Epithelial cell of proximal tubule (primary cell): ENCODE measurements around the gene POLR3E. TPM values are rescaled to one million over a fixed set of nuclear protein-coding genes. Genes with fewer than 3 reads are reported as not detected.

Experiments used
- DNase-seq: peaks from one replicate; pipeline ENCODE4 v3.0.0-alpha.2; 2011; ENCODE audit warnings: low read depth
- H3K4me3 ChIP-seq: 2 replicates; pipeline ENCODE4 v1.5.1; 2011; ENCODE audit warnings: low read depth, mild to moderate bottlenecking, low read length
- total RNA-seq: library from RNA; depleted of rRNA; stranded (reverse); fragments of >200 nt; gene quantifications from 2 replicates; pipeline ENCODE4 v1.2.3, GENCODE V29; 2015
- TF ChIP-seq, protein P1 (sequence below): conservative IDR thresholded peaks from 2 replicates; pipeline ENCODE4 v1.5.1; 2012; ENCODE audit warnings: low read depth, mild to moderate bottlenecking, low read length

Gene POLR3E
- total RNA-seq, 1 donor from 2014 or later = 31.2 TPM

DNA sequence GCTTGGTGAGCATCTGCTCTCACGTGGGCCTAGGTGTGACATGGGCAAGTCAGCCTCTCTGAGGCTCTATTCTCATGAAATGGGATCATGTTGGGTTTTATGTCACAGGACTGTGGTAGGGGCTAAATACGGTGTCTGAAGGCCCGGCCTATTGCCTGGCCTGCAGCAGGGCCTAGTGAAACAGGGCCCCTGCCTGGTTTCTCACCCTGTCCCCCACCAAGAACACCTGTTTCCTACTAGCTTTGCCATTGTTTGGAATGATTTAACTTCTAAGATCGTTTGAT is 29.1 kb downstream of the POLR3E start:
- no peak overlapping the region for H3K4me3 ChIP-seq
- TF ChIP-seq, protein P1, sequence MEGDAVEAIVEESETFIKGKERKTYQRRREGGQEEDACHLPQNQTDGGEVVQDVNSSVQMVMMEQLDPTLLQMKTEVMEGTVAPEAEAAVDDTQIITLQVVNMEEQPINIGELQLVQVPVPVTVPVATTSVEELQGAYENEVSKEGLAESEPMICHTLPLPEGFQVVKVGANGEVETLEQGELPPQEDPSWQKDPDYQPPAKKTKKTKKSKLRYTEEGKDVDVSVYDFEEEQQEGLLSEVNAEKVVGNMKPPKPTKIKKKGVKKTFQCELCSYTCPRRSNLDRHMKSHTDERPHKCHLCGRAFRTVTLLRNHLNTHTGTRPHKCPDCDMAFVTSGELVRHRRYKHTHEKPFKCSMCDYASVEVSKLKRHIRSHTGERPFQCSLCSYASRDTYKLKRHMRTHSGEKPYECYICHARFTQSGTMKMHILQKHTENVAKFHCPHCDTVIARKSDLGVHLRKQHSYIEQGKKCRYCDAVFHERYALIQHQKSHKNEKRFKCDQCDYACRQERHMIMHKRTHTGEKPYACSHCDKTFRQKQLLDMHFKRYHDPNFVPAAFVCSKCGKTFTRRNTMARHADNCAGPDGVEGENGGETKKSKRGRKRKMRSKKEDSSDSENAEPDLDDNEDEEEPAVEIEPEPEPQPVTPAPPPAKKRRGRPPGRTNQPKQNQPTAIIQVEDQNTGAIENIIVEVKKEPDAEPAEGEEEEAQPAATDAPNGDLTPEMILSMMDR = no peak
- no peak for DNase-seq

DNA sequence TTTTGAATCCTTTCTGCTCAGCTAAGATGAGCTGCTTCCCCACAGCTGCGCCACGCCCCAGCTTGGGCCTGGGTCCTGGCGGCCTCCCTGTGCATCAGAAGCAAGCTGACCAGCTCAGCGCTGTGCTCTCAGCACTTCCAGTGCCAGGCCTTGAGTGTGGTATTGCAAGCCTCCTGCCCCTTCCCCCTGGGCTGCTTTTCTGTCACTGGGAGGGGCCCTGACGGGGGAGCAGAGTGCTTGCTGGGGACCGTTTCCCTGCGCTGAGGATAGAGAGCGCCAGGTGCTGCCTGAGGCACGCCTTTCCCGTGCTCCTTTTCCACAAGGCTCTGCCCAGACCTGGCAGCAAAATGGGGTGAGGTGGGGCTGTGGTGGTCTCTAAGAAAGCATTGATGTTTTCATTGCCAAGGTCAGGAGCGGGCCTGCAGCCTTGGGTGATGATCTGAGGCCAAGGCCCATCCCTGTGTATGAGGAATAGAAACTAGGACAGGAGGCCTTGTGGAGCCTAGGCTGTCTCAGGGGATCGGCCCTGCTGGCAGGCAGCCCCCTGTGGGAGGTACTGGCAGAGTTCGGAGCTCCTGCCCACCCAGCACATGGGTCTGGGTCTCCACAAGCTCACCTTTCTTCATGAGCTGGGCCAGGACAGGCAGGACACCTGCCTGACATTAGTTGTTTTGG is 29.7 kb downstream of the POLR3E start:
- TF ChIP-seq, protein P1 = no peak
- no peak for DNase-seq
- H3K4me3 ChIP-seq = no peak overlapping the region

DNA sequence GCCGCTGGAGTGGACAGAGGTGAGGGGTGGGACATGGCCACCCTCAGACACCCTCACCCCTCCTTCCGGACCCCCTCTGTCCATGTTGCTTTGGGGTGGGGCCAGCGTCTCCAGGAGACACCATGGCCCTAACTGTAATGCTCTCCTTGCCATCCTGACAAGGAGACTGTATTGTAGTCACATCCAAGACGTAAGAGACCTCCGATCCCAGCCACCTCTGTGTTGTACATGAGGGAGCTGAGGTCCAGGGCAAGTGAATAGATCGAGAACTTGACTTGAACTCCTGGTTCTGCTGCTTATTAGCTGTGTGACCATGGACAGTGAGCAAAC is 30.2 kb downstream of the POLR3E start:
- TF ChIP-seq, protein P1 = no peak
- no peak for DNase-seq
- no peak overlapping the region for H3K4me3 ChIP-seq

DNA sequence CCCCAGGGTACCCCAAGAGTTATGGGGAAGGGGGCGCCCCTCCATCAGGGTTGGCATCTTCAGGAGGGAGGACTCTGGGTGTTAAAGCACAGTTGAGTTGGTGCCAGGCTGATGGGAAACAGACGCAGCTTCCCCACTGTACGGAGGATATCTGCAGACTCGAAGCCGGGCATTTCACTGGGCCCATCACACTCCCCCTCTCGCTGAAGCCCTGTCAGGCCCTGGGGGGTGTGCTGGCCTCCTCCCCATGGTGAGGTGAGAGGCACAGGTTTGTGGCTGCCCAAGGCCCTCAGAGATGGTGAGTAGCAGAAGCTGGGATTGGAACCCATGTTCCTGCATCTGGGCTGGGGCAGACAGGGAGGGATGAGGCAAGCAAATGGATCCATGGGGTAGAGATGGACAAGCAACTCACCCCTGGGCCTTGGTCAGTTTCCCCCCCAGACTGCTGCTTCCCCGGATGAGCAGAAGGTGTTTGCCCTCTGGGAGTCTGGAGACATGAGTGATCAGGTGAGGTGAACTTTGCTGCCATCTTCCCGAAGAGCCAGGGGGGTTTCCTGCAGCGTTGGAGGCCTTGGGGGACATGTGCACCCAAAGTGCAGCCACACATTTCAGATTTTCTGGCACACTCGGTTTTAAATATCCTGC is 31.0 kb downstream of the POLR3E start:
- TF ChIP-seq, protein P1 = no peak
- H3K4me3 ChIP-seq = no peak overlapping the region
- DNase-seq = no peak

DNA sequence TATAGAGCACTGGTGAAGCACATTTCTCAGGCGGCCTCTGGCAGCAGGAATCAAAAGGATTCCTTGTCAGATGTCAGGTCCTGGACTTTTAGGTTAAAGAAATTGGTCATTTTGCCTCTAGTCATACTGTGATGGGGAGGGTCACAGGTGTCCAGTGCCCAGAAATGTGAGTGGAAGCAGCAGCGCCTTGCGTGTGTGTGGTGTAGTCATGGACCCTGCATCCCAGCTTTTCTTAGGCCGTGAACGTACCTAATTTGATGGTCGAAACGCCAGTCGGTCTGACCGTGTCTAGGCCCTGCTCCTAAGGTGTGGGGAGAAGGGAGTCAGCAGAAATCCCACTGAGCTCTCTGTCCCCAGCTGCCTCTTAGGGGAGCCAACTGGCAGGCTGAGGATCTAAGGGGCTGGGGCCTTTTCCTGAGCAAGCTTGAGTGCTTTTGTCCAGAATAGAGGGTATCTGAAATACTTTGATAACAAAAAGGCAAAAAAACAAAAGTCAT is 32.0 kb downstream of the POLR3E start:
- H3K4me3 ChIP-seq = no peak overlapping the region
- DNase-seq = no peak
- TF ChIP-seq, protein P1 = no peak

DNA sequence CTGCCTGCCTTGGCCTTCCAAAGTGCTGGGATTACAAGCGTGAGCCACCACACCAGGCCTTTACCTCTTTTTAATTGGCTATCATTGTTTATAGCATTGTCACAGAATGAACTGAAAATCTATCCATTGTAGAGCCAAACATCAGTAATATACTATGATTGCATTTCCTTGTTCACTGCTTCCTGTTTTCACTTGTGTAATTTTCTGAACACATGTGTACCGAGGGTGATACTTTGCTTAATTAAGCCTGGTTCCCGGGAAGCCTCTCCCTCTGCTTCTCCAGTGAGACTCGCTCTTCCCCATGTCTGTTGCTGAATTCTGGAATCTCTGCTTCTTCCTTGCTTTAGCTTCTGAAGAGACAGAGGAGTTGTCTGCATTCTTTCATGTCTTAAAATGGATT is 33.1 kb downstream of the POLR3E start:
- TF ChIP-seq, protein P1 = no peak
- H3K4me3 ChIP-seq = no peak overlapping the region
- DNase-seq = no peak

DNA sequence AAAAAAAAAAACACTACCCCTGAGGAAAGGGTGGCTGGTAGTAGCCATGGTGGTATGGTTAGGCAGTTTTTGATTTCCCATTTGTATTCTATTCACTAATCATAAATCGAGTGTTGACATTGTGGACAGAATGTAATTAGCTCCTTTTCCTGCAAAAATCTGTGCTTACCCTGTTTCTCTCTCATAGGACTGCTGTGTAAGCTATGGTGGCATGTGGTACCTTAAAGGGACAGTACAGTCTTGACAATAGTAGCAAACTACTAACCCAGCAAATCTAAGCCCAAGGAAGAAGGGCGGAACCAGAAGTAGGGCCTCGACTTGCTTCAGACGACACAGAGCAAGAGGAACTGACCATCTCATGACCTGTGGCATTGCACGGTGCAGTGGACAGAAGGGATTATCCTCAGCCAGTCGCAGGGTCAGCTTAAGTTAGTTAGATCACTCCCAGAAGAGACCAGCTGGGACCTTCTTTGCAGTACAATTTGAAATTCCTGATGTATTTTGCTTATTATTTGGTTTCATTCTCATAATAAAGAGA is 36.3 kb downstream of the POLR3E start:
- no peak overlapping the region for H3K4me3 ChIP-seq
- TF ChIP-seq, protein P1 = no peak
- DNase-seq = no peak
